ENCODE measurements around the gene CEP250. TPM values are rescaled to one million over a fixed set of nuclear protein-coding genes. Genes with fewer than 3 reads are reported as not detected.

Gene CEP250
- total RNA-seq, 1 experiment from 2014 or later, result 42.3 TPM

GRCh38 chr20:35436177-35436573 is 19.2 kb upstream of the CEP250 start:
- DNase-seq (ENCODE audit: low read depth, low spot score), result no peak
- CTCF ChIA-PET, result interaction anchor here (3.1 kb wide), 1 partner anchor 11 kb away, joined by 15 read pairs; no protein-coding TSS in a partner anchor
- RAD21 ChIA-PET (ENCODE audit: low non-redundant PET in 1 of 2, low total read pairs in 2 of 2, uncharacterized antibody in 2 of 2, unreplicated experiment in 2 of 2), result no interaction called here
- Histone ChIP-seq H3K9ac (ENCODE audit: low read length) (no peak overlapping the region), H3K4me1 (ENCODE audit: control insufficient read depth in 1 of 2, insufficient read depth in 2 of 2, low read length in 2 of 2) (peaks cover 0 to 13% of the 10 kb centered on the region in 2 experiments; a peak in 3 of 4 replicates), H3K9me2 (ENCODE audit: insufficient read depth) (no peaks in the 10 kb centered on the region), H3K36me3 (ENCODE audit: control insufficient read depth in 1 of 2, insufficient read depth in 2 of 2, low read length in 2 of 2) (no peaks in the 10 kb centered on the region), H4K20me1 (ENCODE audit: insufficient read depth) (no peaks in the 10 kb centered on the region), H2AFZ (ENCODE audit: low read depth, low read length, poor library complexity, severe bottlenecking) (no peak overlapping the region), H3K4me2 (ENCODE audit: low read length) (no peak overlapping the region), H3K4me3 (replicated peaks in 1 of 2; ENCODE audit: low read depth in 1 of 2, low read length in 2 of 2) (no peak overlapping the region), H3K9me3 (ENCODE audit: control insufficient read depth in 1 of 2, insufficient read depth in 1 of 2, low read depth in 1 of 2, low read length in 2 of 2) (no peaks in the 10 kb centered on the region), H3K27me3 (ENCODE audit: insufficient read depth, low read length) (no peaks in the 10 kb centered on the region), H3K79me2 (ENCODE audit: insufficient read depth, low read length) (no peaks in the 10 kb centered on the region), H3K27ac (ENCODE audit: low read depth, low read length) (no peak overlapping the region)
- POLR2A ChIA-PET, result no interaction called here
- intact Hi-C loops (cut with micrococcal nuclease), result loop anchor here (5.0 kb wide), 1 partner anchor 339 kb away; no protein-coding TSS in a partner anchor
- no peak for TF ChIP-seq ZBTB33 (IDR thresholded peaks at IDR 0.05; ENCODE audit: extremely low read depth, insufficient replicate concordance, low read length)
- no peak for TF ChIP-seq EZH2 (IDR thresholded peaks at IDR 0.05)
- TF ChIP-seq JUND (IDR thresholded peaks at IDR 0.05), result no peak
- TF ChIP-seq SIN3A (IDR thresholded peaks at IDR 0.05; ENCODE audit: low read depth), result no peak
- ATAC-seq, result no peak
- no TSS peak for BruUV-seq (replicated peaks)

GRCh38 chr20:35437599-35437998 is 17.8 kb upstream of the CEP250 start:
- H3K9me3 ChIP-seq (ENCODE audit: control insufficient read depth in 1 of 2, insufficient read depth in 1 of 2, low read depth in 1 of 2, low read length in 2 of 2), result no peaks in the 10 kb centered on the region
- ATAC-seq (no peak), DNase-seq (ENCODE audit: low read depth, low spot score) (no peak)
- no peak overlapping the region for H3K4me2 ChIP-seq (ENCODE audit: low read length)
- no peak overlapping the region for H3K4me3 ChIP-seq (replicated peaks in 1 of 2; ENCODE audit: low read depth in 1 of 2, low read length in 2 of 2)
- H3K9me2 ChIP-seq (ENCODE audit: insufficient read depth), result no peaks in the 10 kb centered on the region
- no peak overlapping the region for H2AFZ ChIP-seq (ENCODE audit: low read depth, low read length, poor library complexity, severe bottlenecking)
- BruUV-seq (replicated peaks), result no TSS peak
- no peaks in the 10 kb centered on the region for H3K27me3 ChIP-seq (ENCODE audit: insufficient read depth, low read length)
- intact Hi-C loops (cut with micrococcal nuclease), result loop anchor here (5.0 kb wide), 1 partner anchor 340 kb away; no protein-coding TSS in a partner anchor
- H3K4me1 ChIP-seq (ENCODE audit: control insufficient read depth in 1 of 2, insufficient read depth in 2 of 2, low read length in 2 of 2), result peaks cover 0 to 13% of the 10 kb centered on the region in 2 experiments; a peak in 3 of 4 replicates
- H3K9ac ChIP-seq (ENCODE audit: low read length), result no peak overlapping the region
- no peaks in the 10 kb centered on the region for H3K79me2 ChIP-seq (ENCODE audit: insufficient read depth, low read length)
- no peak overlapping the region for H3K27ac ChIP-seq (ENCODE audit: low read depth, low read length)
- POLR2A ChIA-PET, result no interaction called here
- CTCF ChIA-PET, result no interaction called here
- RAD21 ChIA-PET (ENCODE audit: low non-redundant PET in 1 of 2, low total read pairs in 2 of 2, uncharacterized antibody in 2 of 2, unreplicated experiment in 2 of 2), result no interaction called here
- no peaks in the 10 kb centered on the region for H3K36me3 ChIP-seq (ENCODE audit: control insufficient read depth in 1 of 2, insufficient read depth in 2 of 2, low read length in 2 of 2)
- no peaks in the 10 kb centered on the region for H4K20me1 ChIP-seq (ENCODE audit: insufficient read depth)
- no peak for TF ChIP-seq CBX3 (IDR thresholded peaks at IDR 0.05; ENCODE audit: low read depth)
- TF ChIP-seq POLR2AphosphoS5 (IDR thresholded peaks at IDR 0.05; ENCODE audit: low read depth, low read length), result no peak
- TF ChIP-seq CEBPB (IDR thresholded peaks at IDR 0.05; ENCODE audit: low read depth), result no peak
- no peak for TF ChIP-seq TCF7L2 (IDR thresholded peaks at IDR 0.05; ENCODE audit: borderline replicate concordance, extremely low read depth, insufficient read depth, insufficient read length)
- TF ChIP-seq SIN3A (IDR thresholded peaks at IDR 0.05; ENCODE audit: low read depth), result no peak
- TF ChIP-seq YY1 (IDR thresholded peaks at IDR 0.05; ENCODE audit: extremely low read depth, insufficient replicate concordance, low read depth, low read length), result no peak
- TF ChIP-seq POLR2A (IDR thresholded peaks at IDR 0.05; ENCODE audit: borderline replicate concordance, extremely low read depth, insufficient read depth, insufficient read length), result no peak
- no peak for TF ChIP-seq ZBTB33 (IDR thresholded peaks at IDR 0.05; ENCODE audit: extremely low read depth, insufficient replicate concordance, low read length)
- TF ChIP-seq SRF (IDR thresholded peaks at IDR 0.05; ENCODE audit: low read depth), result no peak
- no peak for TF ChIP-seq EGR1 (IDR thresholded peaks at IDR 0.05; ENCODE audit: low read depth)
- no peak for TF ChIP-seq JUND (IDR thresholded peaks at IDR 0.05)
- TF ChIP-seq ZNF274 (IDR thresholded peaks at IDR 0.05; ENCODE audit: low read depth, low read length), result no peak
- no peak for TF ChIP-seq RAD21 (IDR thresholded peaks at IDR 0.05; ENCODE audit: low read depth)

Data from HCT116 (cell line).